Pons (tissue), 1 donor: ENCODE results near the gene PVALB.

Source experiments
- DNase-seq: peaks from one replicate; pipeline ENCODE4 v3.0.0-alpha.2; 2016; ENCODE audit warnings: low spot score

PVALB gene

GRCh38 chr22:36811094-36811800 lies 5.6 kb downstream of the PVALB start:
- no peak for DNase-seq

GRCh38 chr22:36809351-36809750 lies 7.5 kb downstream of the PVALB start:
- no peak for DNase-seq

GRCh38 chr22:36808721-36809344 lies 8.0 kb downstream of the PVALB start:
- no peak for DNase-seq

- DNase-seq, result no peak
Measured at GRCh38 chr22:36807627-36808026, 9.2 kb downstream of the PVALB start.

GRCh38 chr22:36806835-36807234 lies 10.0 kb downstream of the PVALB start:
- DNase-seq, result no peak

- DNase-seq, result no peak
Measured at GRCh38 chr22:36803358-36803757, 13.5 kb downstream of the PVALB start.

GRCh38 chr22:36798674-36799066 lies 18.2 kb downstream of the PVALB start:
- DNase-seq, result no peak

GRCh38 chr22:36797911-36798673 lies 18.7 kb downstream of the PVALB start:
- no peak for DNase-seq

GRCh38 chr22:36797374-36797773 lies 19.5 kb downstream of the PVALB start:
- no peak for DNase-seq

- DNase-seq, result no peak
Measured at GRCh38 chr22:36796552-36797175, 20.2 kb downstream of the PVALB start.

GRCh38 chr22:36795633-36796032 lies 21.2 kb downstream of the PVALB start:
- no peak for DNase-seq

- no peak for DNase-seq
Measured at GRCh38 chr22:36790648-36791047, 26.2 kb downstream of the PVALB start.

- no peak for DNase-seq
Measured at GRCh38 chr22:36787204-36787988, 29.4 kb downstream of the PVALB start.

- no peak for DNase-seq
Measured at GRCh38 chr22:36783743-36784142, 33.1 kb downstream of the PVALB start.

- peak; percentile 53 for DNase-seq
Measured at GRCh38 chr22:36781656-36782627, 34.9 kb downstream of the PVALB start.

- DNase-seq, result no peak
Measured at GRCh38 chr22:36778020-36778419, 38.8 kb downstream of the PVALB start.

- no peak for DNase-seq
Measured at GRCh38 chr22:36776722-36777121, 40.1 kb downstream of the PVALB start.

GRCh38 chr22:36775964-36776669 lies 40.7 kb downstream of the PVALB start, which contains the start of gene IFT27:
Gene IFT27 (minus strand): TSS chr22:36776119. CDS start chr22:36775707, 412 bp downstream.
- DNase-seq, result peak; percentile 100

- peak; percentile 25 for DNase-seq
Measured at GRCh38 chr22:36775586-36775963, 41.3 kb downstream of the PVALB start.

- DNase-seq, result peak; percentile 61
Measured at GRCh38 chr22:36773935-36774334, 42.9 kb downstream of the PVALB start.
